HG02981 (cell line): Measurements from ENCODE around the gene SLC1A3.

Experiments used
- ATAC-seq: cut with Tn5 transposase; IDR thresholded peaks from one replicate; pipeline ENCODE4 v1.9.1; 2021; ENCODE audit warnings: mild to moderate bottlenecking, moderate library complexity; ENCODE audit not compliant: unreplicated experiment

Gene SLC1A3

GRCh38 chr5:36599986-36600779 lies 6.2 kb upstream of the SLC1A3 start:
- no peak for ATAC-seq

GRCh38 chr5:36600917-36601527 lies 5.4 kb upstream of the SLC1A3 start:
- ATAC-seq, result no peak

- ATAC-seq, result no peak
Observed at GRCh38 chr5:36602704-36603321, 3.6 kb upstream of the SLC1A3 start.

- ATAC-seq, result no peak
Observed at GRCh38 chr5:36605241-36605640, 1.2 kb upstream of the SLC1A3 start.

- ATAC-seq, result no peak
Observed at GRCh38 chr5:36606036-36606427, 374 bp upstream of the SLC1A3 start.

- ATAC-seq, result no peak
Observed at GRCh38 chr5:36607114-36607571, 737 bp downstream of the SLC1A3 start.

- ATAC-seq, result no peak
Observed at GRCh38 chr5:36607838-36608783, 1.7 kb downstream of the SLC1A3 start.

GRCh38 chr5:36610621-36611020 lies 4.2 kb downstream of the SLC1A3 start:
- no peak for ATAC-seq

- ATAC-seq, result no peak
Observed at GRCh38 chr5:36611520-36612274, 5.3 kb downstream of the SLC1A3 start.

- ATAC-seq, result no peak
Observed at GRCh38 chr5:36613241-36613640, 6.8 kb downstream of the SLC1A3 start.

GRCh38 chr5:36613771-36614656 lies 7.6 kb downstream of the SLC1A3 start:
- ATAC-seq, result no peak

GRCh38 chr5:36614657-36615308 lies 8.4 kb downstream of the SLC1A3 start:
- no peak for ATAC-seq

GRCh38 chr5:36619012-36619635 lies 12.7 kb downstream of the SLC1A3 start:
- no peak for ATAC-seq

GRCh38 chr5:36621985-36622384 lies 15.6 kb downstream of the SLC1A3 start:
- no peak for ATAC-seq

- ATAC-seq, result no peak
Observed at GRCh38 chr5:36623832-36624231, 17.4 kb downstream of the SLC1A3 start.

GRCh38 chr5:36624277-36624676 lies 17.9 kb downstream of the SLC1A3 start:
- ATAC-seq, result no peak

GRCh38 chr5:36628695-36629094 lies 22.3 kb downstream of the SLC1A3 start:
- no peak for ATAC-seq

GRCh38 chr5:36629729-36630128 lies 23.3 kb downstream of the SLC1A3 start:
- ATAC-seq, result no peak
